ENCODE results near the gene DAO.
"Not testable (repeated sequence)": the region's sequence is repeated elsewhere in the genome, so short reads cannot be mapped to it uniquely, and the experiment has no call there.

The DAO gene

GRCh38 chr12:108879615-108880254 is at the start of gene DAO:
DAO (plus strand) TSS chr12:108880092; CDS start chr12:108885007, 4,915 bp downstream.
- no peak within 1 kb of the TSS for H3K4me3 ChIP-seq (ENCODE audit: low read depth, low read length)

- H3K4me3 ChIP-seq (ENCODE audit: low read depth, low read length): no peak overlapping the region
Observed at GRCh38 chr12:108831309-108831991, 48.4 kb upstream of the DAO start.

GRCh38 chr12:108832208-108832607 is 47.7 kb upstream of the DAO start:
- no peak overlapping the region for H3K4me3 ChIP-seq (ENCODE audit: low read depth, low read length)

- no peak overlapping the region for H3K4me3 ChIP-seq (ENCODE audit: low read depth, low read length)
Observed at GRCh38 chr12:108832730-108833354, 47.0 kb upstream of the DAO start.

GRCh38 chr12:108833355-108833733 is 46.5 kb upstream of the DAO start:
- H3K4me3 ChIP-seq (ENCODE audit: low read depth, low read length): no peak overlapping the region

- H3K4me3 ChIP-seq (ENCODE audit: low read depth, low read length): no peak overlapping the region
Observed at GRCh38 chr12:108833757-108834472, 46.0 kb upstream of the DAO start.

- H3K4me3 ChIP-seq (ENCODE audit: low read depth, low read length): no peak overlapping the region
Observed at GRCh38 chr12:108835860-108836634, 43.8 kb upstream of the DAO start.

- no peak overlapping the region for H3K4me3 ChIP-seq (ENCODE audit: low read depth, low read length)
Observed at GRCh38 chr12:108837239-108837638, 42.7 kb upstream of the DAO start.

- no peak overlapping the region for H3K4me3 ChIP-seq (ENCODE audit: low read depth, low read length)
Observed at GRCh38 chr12:108837680-108838079, 42.2 kb upstream of the DAO start.

- H3K4me3 ChIP-seq (ENCODE audit: low read depth, low read length): no peak overlapping the region
Observed at GRCh38 chr12:108838194-108839017, 41.5 kb upstream of the DAO start.

GRCh38 chr12:108839018-108839889 is 40.6 kb upstream of the DAO start:
- no peak overlapping the region for H3K4me3 ChIP-seq (ENCODE audit: low read depth, low read length)

GRCh38 chr12:108839890-108840230 is 40.0 kb upstream of the DAO start:
- H3K4me3 ChIP-seq (ENCODE audit: low read depth, low read length): no peak overlapping the region

GRCh38 chr12:108840605-108841332 is 39.1 kb upstream of the DAO start:
- no peak overlapping the region for H3K4me3 ChIP-seq (ENCODE audit: low read depth, low read length)

GRCh38 chr12:108841825-108842224 is 38.1 kb upstream of the DAO start:
- not testable (repeated sequence) for H3K4me3 ChIP-seq (ENCODE audit: low read depth, low read length)

GRCh38 chr12:108842361-108842760 is 37.5 kb upstream of the DAO start:
- no peak overlapping the region for H3K4me3 ChIP-seq (ENCODE audit: low read depth, low read length)

GRCh38 chr12:108843187-108843586 is 36.7 kb upstream of the DAO start:
- H3K4me3 ChIP-seq (ENCODE audit: low read depth, low read length): no peak overlapping the region

GRCh38 chr12:108845696-108846095 is 34.2 kb upstream of the DAO start:
- H3K4me3 ChIP-seq (ENCODE audit: low read depth, low read length): no peak overlapping the region

GRCh38 chr12:108846290-108846701 is 33.6 kb upstream of the DAO start:
- H3K4me3 ChIP-seq (ENCODE audit: low read depth, low read length): no peak overlapping the region
